ENCODE results near the gene ZNF827.

- TF ChIP-seq, protein P1, sequence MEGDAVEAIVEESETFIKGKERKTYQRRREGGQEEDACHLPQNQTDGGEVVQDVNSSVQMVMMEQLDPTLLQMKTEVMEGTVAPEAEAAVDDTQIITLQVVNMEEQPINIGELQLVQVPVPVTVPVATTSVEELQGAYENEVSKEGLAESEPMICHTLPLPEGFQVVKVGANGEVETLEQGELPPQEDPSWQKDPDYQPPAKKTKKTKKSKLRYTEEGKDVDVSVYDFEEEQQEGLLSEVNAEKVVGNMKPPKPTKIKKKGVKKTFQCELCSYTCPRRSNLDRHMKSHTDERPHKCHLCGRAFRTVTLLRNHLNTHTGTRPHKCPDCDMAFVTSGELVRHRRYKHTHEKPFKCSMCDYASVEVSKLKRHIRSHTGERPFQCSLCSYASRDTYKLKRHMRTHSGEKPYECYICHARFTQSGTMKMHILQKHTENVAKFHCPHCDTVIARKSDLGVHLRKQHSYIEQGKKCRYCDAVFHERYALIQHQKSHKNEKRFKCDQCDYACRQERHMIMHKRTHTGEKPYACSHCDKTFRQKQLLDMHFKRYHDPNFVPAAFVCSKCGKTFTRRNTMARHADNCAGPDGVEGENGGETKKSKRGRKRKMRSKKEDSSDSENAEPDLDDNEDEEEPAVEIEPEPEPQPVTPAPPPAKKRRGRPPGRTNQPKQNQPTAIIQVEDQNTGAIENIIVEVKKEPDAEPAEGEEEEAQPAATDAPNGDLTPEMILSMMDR (IDR thresholded peaks at IDR 0.05 in 2 of 3, conservative IDR thresholded peaks at IDR 0.05 in 1 of 3; ENCODE audit: borderline replicate concordance in 1 of 3, insufficient read depth in 1 of 3, low read depth in 2 of 3, low read length in 2 of 3): no peak
- no peak for TF ChIP-seq REST (IDR thresholded peaks at IDR 0.05; ENCODE audit: low read depth)
- TF ChIP-seq MAX (IDR thresholded peaks at IDR 0.05): no peak
- no peak for TF ChIP-seq ZFX (IDR thresholded peaks at IDR 0.05)
- no peak for TF ChIP-seq POLR2AphosphoS5 (IDR thresholded peaks at IDR 0.05; ENCODE audit: low read depth, low read length)
- no peak for TF ChIP-seq RAD21 (IDR thresholded peaks at IDR 0.05; ENCODE audit: low read depth)
These were observed 228.8 kb downstream of the ZNF827 start for GRCh38 chr4:145709843-145710242.

Measured in HCT116 (cell line).